ENCODE measurements around the gene FILIP1L. TPM values are rescaled to one million over a fixed set of nuclear protein-coding genes. Genes with fewer than 3 reads are reported as not detected.

FILIP1L gene
- total RNA-seq, 3 donors from 2014 or later = 19.8 to 23.7 (median 23.3) TPM

GRCh38 chr3:99962703-99963102, 151.6 kb downstream of the FILIP1L start:
- Histone ChIP-seq H3K4me1 (no peaks in the 10 kb centered on the region), H3K27me3 (no peaks in the 10 kb centered on the region), H3K27ac (no peak overlapping the region), H3K36me3 (no peaks in the 10 kb centered on the region), H3K9me3 (no peaks in the 10 kb centered on the region), H3K4me3 (no peak overlapping the region)
- no peak for DNase-seq (ENCODE audit: low spot score in 2 of 2)
- TF ChIP-seq POLR2A (IDR thresholded peaks at IDR 0.05) = no peak
- TF ChIP-seq, protein P1, sequence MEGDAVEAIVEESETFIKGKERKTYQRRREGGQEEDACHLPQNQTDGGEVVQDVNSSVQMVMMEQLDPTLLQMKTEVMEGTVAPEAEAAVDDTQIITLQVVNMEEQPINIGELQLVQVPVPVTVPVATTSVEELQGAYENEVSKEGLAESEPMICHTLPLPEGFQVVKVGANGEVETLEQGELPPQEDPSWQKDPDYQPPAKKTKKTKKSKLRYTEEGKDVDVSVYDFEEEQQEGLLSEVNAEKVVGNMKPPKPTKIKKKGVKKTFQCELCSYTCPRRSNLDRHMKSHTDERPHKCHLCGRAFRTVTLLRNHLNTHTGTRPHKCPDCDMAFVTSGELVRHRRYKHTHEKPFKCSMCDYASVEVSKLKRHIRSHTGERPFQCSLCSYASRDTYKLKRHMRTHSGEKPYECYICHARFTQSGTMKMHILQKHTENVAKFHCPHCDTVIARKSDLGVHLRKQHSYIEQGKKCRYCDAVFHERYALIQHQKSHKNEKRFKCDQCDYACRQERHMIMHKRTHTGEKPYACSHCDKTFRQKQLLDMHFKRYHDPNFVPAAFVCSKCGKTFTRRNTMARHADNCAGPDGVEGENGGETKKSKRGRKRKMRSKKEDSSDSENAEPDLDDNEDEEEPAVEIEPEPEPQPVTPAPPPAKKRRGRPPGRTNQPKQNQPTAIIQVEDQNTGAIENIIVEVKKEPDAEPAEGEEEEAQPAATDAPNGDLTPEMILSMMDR (IDR thresholded peaks at IDR 0.05) = no peak
- TF ChIP-seq POLR2AphosphoS5 (IDR thresholded peaks at IDR 0.05) = no peak
- intact Hi-C loops (cut with DNase I; ENCODE audit: low total_unique reads) = no loop called here

- Histone ChIP-seq H3K4me1 (no peaks in the 10 kb centered on the region), H3K27me3 (no peaks in the 10 kb centered on the region), H3K9me3 (no peaks in the 10 kb centered on the region), H3K27ac (no peak overlapping the region), H3K36me3 (no peaks in the 10 kb centered on the region), H3K4me3 (no peak overlapping the region)
- no peak for TF ChIP-seq POLR2AphosphoS5 (IDR thresholded peaks at IDR 0.05)
- TF ChIP-seq, protein P1 (IDR thresholded peaks at IDR 0.05) = no peak
- TF ChIP-seq POLR2A (IDR thresholded peaks at IDR 0.05) = no peak
- intact Hi-C loops (cut with DNase I; ENCODE audit: low total_unique reads) = no loop called here
- no peak for DNase-seq (ENCODE audit: low spot score in 2 of 2)
Measured at GRCh38 chr3:99961756-99962515, 152.4 kb downstream of the FILIP1L start.

DNA sequence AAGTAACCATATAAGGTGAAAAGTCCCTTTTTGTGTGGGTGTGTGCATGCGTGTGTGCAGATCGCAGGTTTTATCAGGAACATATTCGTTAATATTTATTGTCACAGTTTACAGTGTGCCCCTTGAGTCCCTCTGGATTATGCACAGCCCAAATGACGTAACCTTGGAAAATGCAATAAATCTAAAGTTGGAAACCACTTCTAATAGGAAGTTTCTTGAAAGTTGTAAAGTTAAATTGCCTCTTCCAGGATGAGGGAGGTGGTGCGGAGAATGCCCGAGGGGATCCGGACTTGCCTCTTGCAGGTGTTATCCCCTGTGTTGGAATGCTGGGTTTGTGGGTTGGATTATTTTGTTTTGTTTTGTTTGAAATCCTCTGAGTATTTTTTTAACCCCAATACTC, 153.4 kb downstream of the FILIP1L start:
- Histone ChIP-seq H3K9me3 (no peaks in the 10 kb centered on the region), H3K36me3 (no peaks in the 10 kb centered on the region), H3K4me3 (peak overlapping the region in 1 of 3 donors; percentile 7), H3K4me1 (no peaks in the 10 kb centered on the region), H3K27me3 (no peaks in the 10 kb centered on the region), H3K27ac (peak overlapping the region in 1 of 2 donors; percentile 3)
- intact Hi-C loops (cut with DNase I; ENCODE audit: low total_unique reads) = no loop called here
- TF ChIP-seq, protein P1 (IDR thresholded peaks at IDR 0.05) = no peak
- TF ChIP-seq POLR2AphosphoS5 (IDR thresholded peaks at IDR 0.05) = no peak
- no peak for TF ChIP-seq POLR2A (IDR thresholded peaks at IDR 0.05)
- no peak for DNase-seq (ENCODE audit: low spot score in 2 of 2)

DNA sequence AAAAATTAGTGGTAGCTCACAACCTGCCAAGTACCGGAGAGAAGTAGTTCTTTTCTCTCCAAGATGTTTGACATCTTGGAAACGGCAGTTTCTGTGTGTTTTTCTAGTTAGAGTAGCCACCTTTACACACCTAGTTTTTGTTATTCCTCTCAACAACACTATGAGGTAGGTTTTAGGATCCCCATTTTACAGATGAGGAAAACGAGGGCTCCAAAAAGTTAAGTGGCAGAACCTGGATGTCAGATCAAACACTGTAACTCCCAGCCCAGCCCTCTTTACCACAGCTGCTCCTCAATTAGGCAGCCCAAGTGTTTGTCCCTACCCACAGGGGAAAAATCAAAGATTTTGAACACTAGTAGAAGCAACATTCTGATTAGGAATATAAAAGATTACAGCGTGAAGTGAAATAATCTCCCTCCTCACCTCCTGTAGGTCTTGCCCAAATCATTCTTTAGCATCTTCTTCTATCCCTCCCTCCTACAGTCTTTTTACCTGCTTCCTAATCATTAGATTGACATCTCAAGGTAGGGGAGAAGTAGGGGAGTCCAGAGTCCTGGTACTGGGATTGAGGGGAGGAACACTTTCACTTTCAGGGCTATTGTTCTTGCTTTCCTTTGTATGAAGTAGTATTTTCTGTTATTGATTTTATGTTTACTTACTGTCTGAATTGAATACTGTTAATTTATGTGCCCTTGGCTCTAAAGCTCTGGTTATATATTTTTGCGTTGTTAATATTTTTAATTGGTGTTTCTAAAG, 154.0 kb downstream of the FILIP1L start:
- intact Hi-C loops (cut with DNase I; ENCODE audit: low total_unique reads) = no loop called here
- H3K27ac ChIP-seq = no peak overlapping the region
- H3K27me3 ChIP-seq = no peaks in the 10 kb centered on the region
- H3K4me1 ChIP-seq = no peaks in the 10 kb centered on the region
- H3K36me3 ChIP-seq = no peaks in the 10 kb centered on the region
- no peak overlapping the region for H3K4me3 ChIP-seq
- no peaks in the 10 kb centered on the region for H3K9me3 ChIP-seq
- no peak for DNase-seq (ENCODE audit: low spot score in 2 of 2)
- TF ChIP-seq, protein P1 (IDR thresholded peaks at IDR 0.05) = no peak
- TF ChIP-seq POLR2AphosphoS5 (IDR thresholded peaks at IDR 0.05) (no peak), POLR2A (IDR thresholded peaks at IDR 0.05) (no peak)

Measured in breast epithelium (tissue), 4 donors.